Astrocyte of the spinal cord (primary cell): ENCODE results near the gene GRIA4.

Source experiments
- DNase-seq: peaks from one replicate; pipeline ENCODE4 v3.0.0; 2011; ENCODE audit warnings: low read depth, low spot score
- H3K4me3 ChIP-seq: 2 replicates; pipeline ENCODE4 v1.5.1; 2011; ENCODE audit warnings: low read depth, mild to moderate bottlenecking, low read length, moderate library complexity
- CTCF ChIP-seq: IDR thresholded peaks from 2 replicates; pipeline ENCODE4 v1.5.1; 2012; ENCODE audit warnings: low read depth, mild to moderate bottlenecking, low read length, inconsistent platforms
- in situ Hi-C: cut with HindIII; loops from 2 replicates; pipeline ENCODE4 v1.10.0; 2017; ENCODE audit warnings: low sequenced_read_pairs

The GRIA4 gene

DNA sequence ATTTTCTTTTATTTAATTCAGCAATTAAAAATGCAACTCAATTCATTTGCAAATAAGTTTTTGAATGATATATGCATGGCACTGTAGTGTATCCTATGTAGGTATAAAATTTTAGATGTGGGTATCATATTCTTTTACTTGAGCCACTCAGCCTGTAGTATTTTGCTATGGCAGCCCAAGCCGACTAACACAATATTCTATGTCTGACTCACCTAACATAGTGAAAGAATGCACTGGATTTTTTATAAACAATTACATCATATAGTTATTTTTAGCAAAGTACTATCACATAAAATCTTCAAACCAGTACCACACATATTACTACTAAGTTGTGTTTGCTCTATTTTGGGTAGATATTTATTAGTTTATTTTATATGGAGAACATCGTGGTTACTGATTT lies 21.9 kb upstream of the GRIA4 start:
- DNase-seq, result peak; percentile 81
- TF ChIP-seq CTCF, result no peak
- in situ Hi-C loops, result no loop called here
- H3K4me3 ChIP-seq, result no peak overlapping the region

DNA sequence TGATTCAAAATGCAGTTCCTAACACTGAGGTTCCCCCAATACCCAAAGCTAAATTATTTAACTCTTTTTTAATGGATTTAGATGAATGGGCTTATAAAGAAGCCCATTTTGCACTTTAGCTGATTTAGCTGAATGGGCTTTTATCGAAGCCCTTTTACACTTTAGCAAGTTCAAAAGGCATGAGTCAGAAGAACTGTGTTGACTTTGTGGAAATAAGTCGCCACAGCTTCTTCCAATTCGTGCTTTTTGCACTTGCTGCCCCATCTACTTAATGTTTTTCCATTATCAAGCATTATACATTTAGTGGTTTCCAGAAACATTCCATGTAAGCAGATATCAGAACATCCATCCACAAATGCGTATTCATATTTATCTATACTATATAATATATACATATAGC lies 20.5 kb upstream of the GRIA4 start:
- DNase-seq, result peak; percentile 64
- no peak for TF ChIP-seq CTCF
- in situ Hi-C loops, result no loop called here
- H3K4me3 ChIP-seq, result no peak overlapping the region

DNA sequence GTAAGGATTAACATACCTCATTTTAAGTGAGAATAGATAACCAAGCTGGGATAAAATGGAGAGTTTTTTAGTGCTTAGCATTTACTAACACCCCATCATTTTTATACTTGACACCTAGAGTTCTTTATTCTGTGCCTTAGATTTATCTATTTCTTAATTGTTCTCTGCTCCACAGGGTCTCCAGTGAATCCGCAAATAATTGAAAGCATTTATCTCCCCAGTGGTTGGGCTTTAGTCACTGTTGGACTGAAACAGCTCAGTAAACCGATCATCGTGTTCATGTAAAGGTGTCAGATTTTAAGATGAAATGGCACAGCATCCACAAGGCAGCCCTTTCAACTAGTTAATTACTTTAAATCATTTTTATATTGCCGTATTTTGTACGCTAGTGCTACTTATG lies 17.8 kb upstream of the GRIA4 start:
- in situ Hi-C loops, result no loop called here
- DNase-seq, result no peak
- H3K4me3 ChIP-seq, result no peak overlapping the region
- no peak for TF ChIP-seq CTCF

- TF ChIP-seq CTCF, result no peak
- in situ Hi-C loops, result no loop called here
- H3K4me3 ChIP-seq, result no peak overlapping the region
- DNase-seq, result no peak
These were observed 11.5 kb upstream of the GRIA4 start for GRCh38 chr11:105598371-105598770.

DNA sequence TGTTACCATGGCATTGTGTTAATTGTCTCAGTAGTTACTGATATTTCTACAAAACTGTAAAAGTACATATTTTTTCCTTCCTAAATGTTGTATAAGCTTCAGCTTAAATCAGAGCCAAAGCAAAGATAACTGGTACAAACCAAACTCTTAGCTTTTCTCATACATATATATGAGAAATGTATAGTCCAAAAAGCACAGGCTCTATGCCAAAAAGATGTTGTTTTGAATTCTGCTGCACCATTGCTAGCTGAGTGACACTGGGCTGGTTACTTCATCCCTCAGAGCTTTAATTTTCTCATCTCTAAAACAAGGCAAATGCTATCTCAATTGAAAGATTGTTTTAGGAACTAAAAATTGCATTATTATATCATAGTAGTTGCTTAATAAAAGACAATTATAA lies 6.7 kb upstream of the GRIA4 start:
- in situ Hi-C loops, result no loop called here
- no peak overlapping the region for H3K4me3 ChIP-seq
- no peak for TF ChIP-seq CTCF
- no peak for DNase-seq

DNA sequence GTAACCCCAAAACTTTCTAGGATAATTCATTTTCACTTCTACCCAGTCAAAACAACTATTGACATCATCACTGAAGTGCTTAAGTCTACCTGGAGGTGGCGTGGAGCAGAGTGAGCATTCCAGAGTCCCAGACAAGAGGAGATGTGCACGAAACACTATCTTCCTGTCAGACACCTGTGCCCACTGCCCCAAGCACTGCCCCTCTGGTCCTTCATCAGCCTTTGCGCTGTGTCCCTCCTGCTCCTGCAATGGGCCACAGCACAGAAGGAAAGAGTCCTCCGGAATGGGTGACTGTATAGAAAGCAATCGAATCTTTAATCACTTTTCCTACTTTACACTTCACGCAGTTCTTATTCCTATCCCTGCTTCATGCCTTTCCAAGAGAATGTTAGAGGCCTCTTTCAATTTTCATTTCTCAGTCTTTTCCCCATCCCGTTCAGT lies 512 bp upstream of the GRIA4 start:
- DNase-seq, result peak; percentile 25
- in situ Hi-C loops, result no loop called here
- H3K4me3 ChIP-seq, result no peak overlapping the region
- TF ChIP-seq CTCF, result peak; percentile 62
